AG20443 (cell line): ENCODE results near the gene TPO.
"Not testable (repeated sequence)": the region's sequence is repeated elsewhere in the genome, so short reads cannot be mapped to it uniquely, and the experiment has no call there.

Source experiments
- DNase-seq: peaks from one replicate; pipeline ENCODE4 v3.0.0; 2012; ENCODE audit warnings: low spot score, mixed read lengths

The TPO gene

GRCh38 chr2:1503471-1504310 is 90.4 kb downstream of the TPO start:
- DNase-seq = no peak

- no peak for DNase-seq
Observed at GRCh38 chr2:1504311-1504750, 91.1 kb downstream of the TPO start.

DNA sequence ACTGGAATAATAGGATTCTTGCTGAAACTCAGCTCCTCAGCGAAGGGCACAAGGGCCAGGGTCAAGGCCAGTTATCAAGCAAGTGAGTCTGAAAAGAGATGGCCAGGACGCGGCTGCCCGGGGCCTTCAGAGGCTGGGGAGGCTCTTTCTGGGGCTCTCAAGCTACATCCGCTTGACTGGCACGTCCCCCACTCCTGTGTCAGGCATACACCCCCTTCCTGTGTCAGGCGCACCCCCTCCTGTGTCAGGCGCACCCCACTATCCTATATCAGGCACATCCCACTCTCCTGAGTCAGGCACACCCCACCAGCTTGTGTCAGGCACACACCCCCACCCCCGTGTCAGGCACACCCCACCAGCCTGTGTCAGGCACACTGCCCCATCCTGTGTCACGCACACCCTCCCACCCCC is 91.8 kb downstream of the TPO start:
- no peak for DNase-seq

GRCh38 chr2:1509271-1510065 is 96.2 kb downstream of the TPO start:
- DNase-seq = no peak

- DNase-seq = no peak
Observed at GRCh38 chr2:1510176-1510575, 96.9 kb downstream of the TPO start.

- no peak for DNase-seq
Observed at GRCh38 chr2:1511455-1511854, 98.2 kb downstream of the TPO start.

DNA sequence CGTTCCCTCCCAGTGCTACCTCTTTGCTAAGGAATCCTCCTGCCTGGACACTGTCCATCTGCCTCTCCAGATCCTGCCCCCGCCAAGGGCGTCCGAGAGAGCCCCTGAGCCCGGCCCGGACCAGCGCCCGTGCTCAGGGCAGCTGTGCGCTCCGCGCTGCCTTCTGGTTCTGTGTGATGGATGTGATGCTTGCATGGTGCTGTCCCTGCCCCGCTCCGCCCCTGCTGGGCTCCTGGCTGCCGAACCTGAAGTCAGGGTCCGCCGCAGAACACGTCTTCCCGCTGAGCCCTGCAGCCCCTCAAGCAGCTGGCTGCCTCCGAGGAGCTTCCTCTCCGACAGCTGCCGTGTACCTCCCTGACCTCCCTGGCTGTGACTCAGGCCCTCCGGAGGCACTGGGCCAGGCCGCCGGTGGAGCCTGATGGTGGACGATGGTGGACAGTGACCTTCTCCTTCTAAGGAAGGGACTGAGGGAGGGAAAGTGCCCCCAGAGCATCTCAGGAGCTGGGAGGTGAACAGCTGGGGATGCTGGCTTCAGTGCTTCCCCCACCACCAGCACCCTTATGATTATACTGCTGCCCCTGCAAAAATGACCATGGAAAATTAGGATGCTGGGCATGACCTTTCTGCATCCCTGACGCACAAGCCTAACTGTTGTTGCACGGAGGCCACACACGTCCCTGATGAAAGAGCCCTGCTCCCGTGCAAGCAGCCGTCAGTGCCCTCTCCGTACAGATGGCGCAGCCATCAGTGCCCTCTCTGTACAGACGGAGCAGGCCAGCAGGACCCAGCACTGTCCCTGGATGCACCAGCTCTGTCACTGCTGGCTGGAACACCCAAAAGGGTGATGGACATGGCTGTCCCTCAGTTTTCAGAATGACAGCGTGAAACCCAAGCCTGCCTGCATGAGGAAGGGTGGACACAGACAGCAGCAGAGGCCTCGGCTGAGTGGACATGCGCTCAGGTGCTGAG is 99.3 kb downstream of the TPO start:
- DNase-seq = no peak

DNA sequence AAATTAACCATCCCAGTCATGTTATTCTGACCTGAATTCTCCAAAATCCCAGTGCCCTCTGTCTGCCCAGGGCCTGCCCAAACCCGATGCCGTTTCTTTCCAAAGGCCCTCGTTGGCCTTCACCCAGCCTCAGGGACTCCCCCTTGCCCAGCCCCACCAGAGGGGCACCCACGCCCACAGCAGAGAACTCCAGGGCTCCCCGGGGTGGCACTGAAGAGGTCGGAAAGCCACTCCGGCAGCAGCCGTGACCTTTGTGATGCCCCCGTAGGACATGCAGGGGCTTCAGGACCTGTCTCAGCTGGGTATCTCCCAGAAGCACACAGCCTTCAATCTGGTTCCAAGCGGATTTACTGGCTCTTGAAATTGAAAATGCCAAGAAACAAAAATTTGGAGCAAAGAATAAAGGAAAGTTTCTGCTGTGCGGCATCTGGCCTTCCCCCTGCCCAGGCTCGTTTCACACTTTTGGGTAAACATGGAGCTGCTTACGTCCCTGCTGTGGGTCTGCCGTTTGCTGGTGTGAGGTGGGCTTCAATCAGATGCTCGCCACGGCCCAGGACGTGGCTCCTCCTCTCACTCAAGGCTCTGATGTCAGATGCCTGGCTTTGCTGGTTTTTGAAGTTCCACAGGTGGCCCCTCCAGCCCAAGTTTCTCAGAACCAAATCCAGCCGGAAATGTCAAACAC is 101.3 kb downstream of the TPO start:
- no peak for DNase-seq

DNA sequence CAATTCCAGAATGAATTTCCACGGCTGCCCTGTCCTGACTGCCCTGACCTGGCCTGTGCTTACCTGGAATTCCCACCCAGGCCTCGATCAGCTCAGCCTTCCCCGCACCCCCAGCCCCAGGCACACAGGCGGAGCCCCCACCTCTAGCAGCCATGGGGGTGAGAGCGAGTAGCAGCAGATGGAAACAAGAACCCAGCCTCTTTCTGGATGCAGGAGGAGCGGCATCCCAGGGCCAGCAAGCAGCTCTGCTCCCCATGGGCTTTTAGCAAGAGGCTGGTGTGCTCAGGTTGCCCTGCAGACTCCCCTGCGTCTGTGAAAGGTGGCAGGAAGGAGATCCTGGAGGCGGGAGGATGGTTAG is 101.8 kb downstream of the TPO start:
- DNase-seq = no peak

DNA sequence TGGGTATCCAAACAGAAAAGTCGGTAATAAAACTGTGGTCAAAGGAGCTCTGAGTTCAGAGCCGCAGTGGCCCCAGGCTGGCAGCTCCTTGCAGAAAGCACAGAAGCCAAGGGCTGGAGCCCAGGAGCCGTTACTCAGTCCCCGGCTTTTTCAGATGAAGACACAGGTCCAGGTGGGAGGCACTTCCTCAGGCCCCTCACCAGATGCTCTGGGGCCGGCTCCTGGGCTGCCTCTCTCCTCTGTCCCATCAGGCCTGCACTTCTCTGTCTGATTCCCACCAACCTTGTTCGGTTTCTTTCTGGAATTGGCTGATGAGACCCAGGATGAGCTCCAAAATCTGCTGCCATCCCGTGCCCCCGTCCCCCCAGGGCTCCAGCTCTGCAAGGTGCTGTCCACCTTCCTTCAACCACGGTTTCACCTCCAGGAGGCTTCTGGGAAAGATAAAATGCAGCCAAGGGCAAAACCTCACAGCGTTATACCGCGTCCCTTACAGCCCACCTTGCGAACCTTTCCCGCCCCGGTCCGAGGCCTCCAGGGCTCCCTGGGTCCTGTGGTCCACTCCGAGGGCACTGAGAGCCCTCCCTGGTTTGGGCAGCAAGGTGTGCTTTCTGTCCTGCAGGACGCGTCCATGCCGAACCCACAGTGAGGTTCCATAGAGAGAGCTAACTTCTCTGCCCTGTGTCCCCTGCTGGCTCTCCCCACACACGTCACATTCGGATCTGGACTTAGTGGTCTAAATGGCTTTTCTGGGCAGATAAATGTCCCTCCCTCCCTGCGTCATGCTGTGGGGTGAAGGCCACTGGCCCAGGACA is 102.9 kb downstream of the TPO start:
- no peak for DNase-seq

- DNase-seq = no peak
Observed at GRCh38 chr2:1516798-1517060, 103.5 kb downstream of the TPO start.

- DNase-seq = not testable (repeated sequence)
Observed at GRCh38 chr2:1517291-1517690, 104.0 kb downstream of the TPO start.

- no peak for DNase-seq
Observed at GRCh38 chr2:1517786-1518185, 104.5 kb downstream of the TPO start.

DNA sequence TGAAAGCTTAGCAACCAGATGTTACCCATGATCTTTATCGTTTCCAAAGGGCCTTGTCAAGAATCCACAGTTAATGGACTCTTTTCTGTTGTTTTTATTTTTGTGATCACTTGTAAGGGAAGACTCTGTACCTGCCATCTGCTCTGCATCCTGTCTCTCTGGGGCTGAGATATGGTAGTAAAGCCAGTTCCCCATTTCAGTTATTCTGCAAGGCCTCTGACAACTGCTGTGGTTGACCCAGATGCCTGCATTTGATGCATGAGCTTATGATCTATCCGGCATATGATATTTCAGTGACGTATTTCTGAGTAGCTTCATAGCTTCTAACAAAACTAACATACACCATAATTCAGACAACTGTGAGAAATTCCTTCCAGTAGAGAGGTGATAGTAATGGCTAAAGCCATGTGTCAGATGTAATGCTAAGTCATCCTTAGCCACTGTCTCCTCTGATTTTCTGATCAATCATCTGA is 105.1 kb downstream of the TPO start:
- DNase-seq = no peak

- no peak for DNase-seq
Observed at GRCh38 chr2:1518867-1519530, 105.7 kb downstream of the TPO start.

DNA sequence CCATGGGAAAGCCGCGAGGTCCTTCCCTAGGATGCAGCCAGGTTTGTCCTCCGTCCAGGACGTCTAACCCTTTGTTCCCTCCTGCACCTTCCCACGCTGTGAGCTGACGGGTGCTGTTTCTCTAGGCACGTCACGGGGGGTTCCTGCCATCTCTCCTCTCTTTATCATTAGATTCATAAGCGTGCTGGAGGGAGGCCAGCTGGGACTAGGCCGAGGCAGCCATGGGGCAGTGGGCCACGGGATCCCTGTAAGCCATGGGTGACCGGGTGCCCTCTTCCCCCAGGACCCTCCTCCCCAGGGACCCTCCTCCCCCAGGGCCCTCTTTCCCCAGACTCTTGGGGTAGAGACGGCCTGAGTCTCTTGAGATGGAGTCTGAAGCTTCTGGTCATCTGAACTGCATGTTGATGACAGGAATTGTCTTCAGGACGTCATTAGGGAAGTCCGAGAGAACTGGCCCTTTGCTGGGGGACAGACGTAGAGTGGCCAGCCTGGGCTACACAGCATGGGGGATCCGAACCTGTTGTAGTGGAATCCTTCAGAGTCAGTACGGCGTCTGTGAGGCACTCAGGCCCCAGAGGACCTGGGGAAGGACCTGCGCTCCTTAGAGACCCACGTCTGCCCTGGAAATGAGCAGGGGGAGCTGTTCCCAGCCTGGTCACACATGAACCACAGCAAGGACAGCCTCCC is 108.1 kb downstream of the TPO start:
- DNase-seq = no peak

DNA sequence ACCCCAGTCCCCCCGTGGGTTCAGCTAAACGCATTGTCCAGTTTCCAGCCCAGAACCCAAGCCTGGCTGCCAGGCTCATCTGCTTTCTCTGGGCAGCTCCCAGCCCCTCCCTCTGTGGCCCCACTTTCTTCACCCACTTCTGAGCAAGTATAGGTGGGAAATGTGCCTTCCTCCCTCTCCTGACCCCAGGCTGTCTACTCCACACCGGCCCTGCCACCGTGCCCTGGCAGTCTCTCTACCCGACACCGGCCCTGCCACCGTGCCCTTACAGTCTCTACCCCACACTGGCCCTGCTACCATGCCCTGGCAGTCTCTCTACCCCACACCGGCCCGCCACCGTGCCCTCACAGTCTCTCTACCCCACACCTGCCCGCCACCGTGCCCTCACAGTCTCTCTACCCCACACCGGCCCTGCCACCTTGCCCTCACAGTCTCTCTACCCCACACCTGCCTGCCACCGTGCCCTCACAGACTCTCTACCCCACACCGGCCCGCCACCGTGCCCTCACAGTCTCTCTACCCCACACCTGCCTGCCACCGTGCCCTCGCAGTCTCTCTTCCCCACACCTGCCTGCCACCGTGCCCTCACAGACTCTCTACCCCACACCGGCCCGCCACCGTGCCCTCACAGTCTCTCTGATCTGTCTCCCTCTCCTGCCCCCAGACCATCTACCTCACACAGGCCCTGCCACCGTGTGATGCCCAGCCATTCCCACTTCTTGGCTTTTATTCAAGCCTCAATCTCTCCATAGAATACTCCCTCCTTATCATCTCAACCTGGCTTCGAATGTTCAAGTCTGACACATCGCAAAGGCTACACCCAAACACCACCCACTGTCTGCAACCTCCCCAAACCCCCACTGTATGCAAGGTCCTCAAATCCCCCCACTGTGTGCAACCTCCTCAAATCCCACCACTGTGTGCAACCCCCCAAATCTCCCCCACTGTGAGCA is 108.9 kb downstream of the TPO start:
- DNase-seq = no peak

GRCh38 chr2:1527153-1527992 is 114.1 kb downstream of the TPO start:
- no peak for DNase-seq
